Measurements from ENCODE around the gene FAF1. TPM values are rescaled to one million over a fixed set of nuclear protein-coding genes. Genes with fewer than 3 reads are reported as not detected.
"Not testable (repeated sequence)": the region's sequence is repeated elsewhere in the genome, so short reads cannot be mapped to it uniquely, and the experiment has no call there.

Gene FAF1
- total RNA-seq, 1 donor from 2014 or later = 82.6 TPM

GRCh38 chr1:50846224-50846839 is 113.7 kb downstream of the FAF1 start:
- no peak for DNase-seq

- peak; percentile 22 for DNase-seq
Observed at GRCh38 chr1:50841791-50842387, 118.2 kb downstream of the FAF1 start.

- no peak for DNase-seq
Observed at GRCh38 chr1:50836117-50836516, 124.0 kb downstream of the FAF1 start.

- no peak for DNase-seq
Observed at GRCh38 chr1:50833216-50833615, 126.9 kb downstream of the FAF1 start.

GRCh38 chr1:50832167-50832566 is 127.9 kb downstream of the FAF1 start:
- no peak for DNase-seq

- no peak for DNase-seq
Observed at GRCh38 chr1:50831300-50832061, 128.6 kb downstream of the FAF1 start.

- DNase-seq = no peak
Observed at GRCh38 chr1:50830621-50831020, 129.4 kb downstream of the FAF1 start.

GRCh38 chr1:50829014-50829958 is 130.8 kb downstream of the FAF1 start:
- peak; percentile 12 for DNase-seq

- DNase-seq = no peak
Observed at GRCh38 chr1:50827546-50827945, 132.5 kb downstream of the FAF1 start.

- not testable (repeated sequence) for DNase-seq
Observed at GRCh38 chr1:50826792-50827191, 133.3 kb downstream of the FAF1 start.

GRCh38 chr1:50822035-50822776 is 137.9 kb downstream of the FAF1 start:
- no peak for DNase-seq

GRCh38 chr1:50820545-50820944 is 139.5 kb downstream of the FAF1 start:
- no peak for DNase-seq

GRCh38 chr1:50812346-50812745 is 147.7 kb downstream of the FAF1 start:
- no peak for DNase-seq

GRCh38 chr1:50808296-50808695 is 151.8 kb downstream of the FAF1 start:
- no peak for DNase-seq

- DNase-seq = no peak
Observed at GRCh38 chr1:50796272-50796671, 163.8 kb downstream of the FAF1 start.

GRCh38 chr1:50793521-50793920 is 166.5 kb downstream of the FAF1 start:
- no peak for DNase-seq

GRCh38 chr1:50787266-50787665 is 172.8 kb downstream of the FAF1 start:
- DNase-seq = no peak

GRCh38 chr1:50783286-50783685 is 176.8 kb downstream of the FAF1 start:
- peak; percentile 3 for DNase-seq

GRCh38 chr1:50780797-50781196 is 179.3 kb downstream of the FAF1 start:
- DNase-seq = no peak

- no peak for DNase-seq
Observed at GRCh38 chr1:50779801-50780200, 180.3 kb downstream of the FAF1 start.

GRCh38 chr1:50775740-50776139 is 184.3 kb downstream of the FAF1 start:
- no peak for DNase-seq
